OCI-LY1 (cell line): ENCODE results near the gene NOXRED1.

Experiments used
- H2AFZ ChIP-seq: fragments of 200-600 bp; sonication (generic), shearing (Covaris generic); 2 replicates; pipeline ENCODE4 v1.6.0; 2014; ENCODE audit warnings: antibody characterized with exemption, mild to moderate bottlenecking, low read length
- H3F3A ChIP-seq: fragments of 200-600 bp; sonication (generic), shearing (Covaris generic); 2 replicates; pipeline ENCODE4 v1.6.0; 2014; ENCODE audit warnings: mild to moderate bottlenecking, antibody characterized with exemption, low read length, moderate library complexity; ENCODE audit not compliant: insufficient read depth
- H3K27ac ChIP-seq: fragments of 200-600 bp; sonication (generic); 2 replicates; pipeline ENCODE4 v1.5.1; 2014; ENCODE audit warnings: low read length, mixed run types, mild to moderate bottlenecking, low read depth; ENCODE audit not compliant: poor library complexity, severe bottlenecking
- H3K27me3 ChIP-seq: fragments of 200-600 bp; sonication (generic); 2 replicates; pipeline ENCODE4 v1.6.0; 2014; ENCODE audit warnings: antibody characterized with exemption, mild to moderate bottlenecking, low read length, moderate library complexity; ENCODE audit not compliant: insufficient read depth
- H3K36me3 ChIP-seq: fragments of 200-600 bp; sonication (generic); 2 replicates; pipeline ENCODE4 v1.6.1; 2014; ENCODE audit warnings: mild to moderate bottlenecking, antibody characterized with exemption, low read length, moderate library complexity, mixed read lengths; ENCODE audit not compliant: insufficient read depth
- H3K4me1 ChIP-seq: fragments of 200-600 bp; sonication (generic); 2 replicates; pipeline ENCODE4 v1.5.1; 2014; ENCODE audit warnings: mild to moderate bottlenecking, low read length, moderate library complexity; ENCODE audit not compliant: insufficient read depth, severe bottlenecking
- H3K4me2 ChIP-seq: fragments of 200-600 bp; sonication (generic), shearing (Covaris generic); 2 replicates; pipeline ENCODE4 v1.6.1; 2014; ENCODE audit warnings: low read length
- H3K4me3 ChIP-seq: fragments of 200-600 bp; sonication (generic); 2 replicates; pipeline ENCODE4 v1.5.1; 2014; ENCODE audit warnings: low read length, low read depth, mild to moderate bottlenecking, mixed read lengths; ENCODE audit not compliant: poor library complexity, severe bottlenecking
- H3K79me2 ChIP-seq: fragments of 200-600 bp; shearing (Covaris generic); 2 replicates; pipeline ENCODE4 v1.6.1; 2016; ENCODE audit warnings: mixed run types, low read length, mixed read lengths; ENCODE audit not compliant: insufficient read depth
- H3K9ac ChIP-seq: fragments of 200-600 bp; sonication (generic), shearing (Covaris generic); 2 replicates; pipeline ENCODE4 v1.6.1; 2014; ENCODE audit warnings: mild to moderate bottlenecking, low read length, mixed read lengths
- H3K9me2 ChIP-seq: fragments of 200-600 bp; sonication (generic), shearing (Covaris generic); 2 replicates; pipeline ENCODE4 v1.6.1; 2014; ENCODE audit warnings: low read depth, mild to moderate bottlenecking, low read length, mixed read lengths
- H3K9me3 ChIP-seq: fragments of 200-600 bp; shearing (Covaris generic); 2 replicates; pipeline ENCODE4 v1.6.1; 2014; ENCODE audit warnings: low read length, mixed read lengths
- H4K20me1 ChIP-seq: fragments of 200-600 bp; sonication (generic), shearing (Covaris generic); 2 replicates; pipeline ENCODE4 v1.6.0; 2016; ENCODE audit warnings: mild to moderate bottlenecking, low read length; ENCODE audit not compliant: insufficient read depth
- CTCF ChIP-seq: fragments of 200-600 bp; sonication (generic), shearing (Covaris generic); IDR thresholded peaks from 2 replicates; pipeline ENCODE4 v1.5.1; 2017; ENCODE audit warnings: mild to moderate bottlenecking, antibody characterized with exemption, low read length, moderate library complexity, mixed read lengths
- EZH2 ChIP-seq: fragments of 200-600 bp; sonication (generic), shearing (Covaris generic); IDR thresholded peaks from 2 replicates; pipeline ENCODE4 v1.8.0; 2017; ENCODE audit warnings: borderline replicate concordance, mixed run types, mild to moderate bottlenecking, antibody characterized with exemption, low read length, moderate library complexity, mixed read lengths

NOXRED1 gene

GRCh38 chr14:77436042-77436441 is 12.7 kb upstream of the NOXRED1 start:
- no peak overlapping the region for H3K27ac ChIP-seq
- H3K9me2 ChIP-seq: no peaks in the 10 kb centered on the region
- H3F3A ChIP-seq: no peaks in the 10 kb centered on the region
- H3K9ac ChIP-seq: no peak overlapping the region
- H3K9me3 ChIP-seq: no peaks in the 10 kb centered on the region
- H3K4me3 ChIP-seq: no peak overlapping the region
- H2AFZ ChIP-seq: no peak overlapping the region
- H3K4me1 ChIP-seq: no peaks in the 10 kb centered on the region
- no peaks in the 10 kb centered on the region for H4K20me1 ChIP-seq
- no peak for TF ChIP-seq CTCF
- TF ChIP-seq EZH2: no peak
- H3K4me2 ChIP-seq: no peak overlapping the region
- H3K27me3 ChIP-seq: no peaks in the 10 kb centered on the region
- H3K79me2 ChIP-seq: no peaks in the 10 kb centered on the region
- H3K36me3 ChIP-seq: peaks cover 68% of the 10 kb centered on the region

DNA sequence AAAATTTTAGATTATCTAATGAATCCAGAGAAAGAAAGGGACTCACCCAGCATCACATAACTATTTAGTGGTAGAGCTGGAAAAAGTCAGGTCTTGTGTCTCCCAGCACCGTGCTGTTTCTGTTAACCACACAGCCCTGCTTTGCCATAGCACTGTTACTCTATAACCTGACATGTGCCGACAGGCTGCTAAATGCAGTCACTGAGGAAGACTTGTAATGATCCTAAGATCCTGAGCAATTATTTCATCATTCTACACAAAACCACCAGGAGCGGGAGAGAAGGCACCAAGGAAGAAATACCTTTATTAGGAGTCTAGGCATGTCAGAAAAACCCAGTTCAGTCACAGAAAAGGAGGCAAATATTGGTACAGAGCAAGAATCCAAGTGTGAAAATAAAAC is 3.1 kb upstream of the NOXRED1 start:
- no peaks in the 10 kb centered on the region for H4K20me1 ChIP-seq
- H3K27ac ChIP-seq: no peak overlapping the region
- no peaks in the 10 kb centered on the region for H3K79me2 ChIP-seq
- H3K4me2 ChIP-seq: no peak overlapping the region
- no peak overlapping the region for H3K4me3 ChIP-seq
- H3K9ac ChIP-seq: no peak overlapping the region
- no peaks in the 10 kb centered on the region for H3K9me3 ChIP-seq
- H3F3A ChIP-seq: no peaks in the 10 kb centered on the region
- no peaks in the 10 kb centered on the region for H3K27me3 ChIP-seq
- no peak overlapping the region for H2AFZ ChIP-seq
- TF ChIP-seq EZH2: no peak
- H3K9me2 ChIP-seq: no peaks in the 10 kb centered on the region
- peaks cover 91% of the 10 kb centered on the region for H3K36me3 ChIP-seq
- no peaks in the 10 kb centered on the region for H3K4me1 ChIP-seq

GRCh38 chr14:77424862-77425261 is 1.5 kb upstream of the NOXRED1 start:
- H3K9me2 ChIP-seq: no peaks in the 10 kb centered on the region
- H3K4me1 ChIP-seq: no peaks in the 10 kb centered on the region
- H3K27me3 ChIP-seq: no peaks in the 10 kb centered on the region
- no peak overlapping the region for H3K9ac ChIP-seq
- no peak overlapping the region for H3K4me3 ChIP-seq
- no peak overlapping the region for H3K4me2 ChIP-seq
- H3K36me3 ChIP-seq: peaks cover 80% of the 10 kb centered on the region
- no peak overlapping the region for H3K27ac ChIP-seq
- H3F3A ChIP-seq: no peaks in the 10 kb centered on the region
- no peaks in the 10 kb centered on the region for H4K20me1 ChIP-seq
- H2AFZ ChIP-seq: no peak overlapping the region
- H3K9me3 ChIP-seq: peaks cover under 1% of the 10 kb centered on the region; the same call in 1 of the 2 replicates
- no peaks in the 10 kb centered on the region for H3K79me2 ChIP-seq
- TF ChIP-seq EZH2 (no peak), CTCF (no peak)

DNA sequence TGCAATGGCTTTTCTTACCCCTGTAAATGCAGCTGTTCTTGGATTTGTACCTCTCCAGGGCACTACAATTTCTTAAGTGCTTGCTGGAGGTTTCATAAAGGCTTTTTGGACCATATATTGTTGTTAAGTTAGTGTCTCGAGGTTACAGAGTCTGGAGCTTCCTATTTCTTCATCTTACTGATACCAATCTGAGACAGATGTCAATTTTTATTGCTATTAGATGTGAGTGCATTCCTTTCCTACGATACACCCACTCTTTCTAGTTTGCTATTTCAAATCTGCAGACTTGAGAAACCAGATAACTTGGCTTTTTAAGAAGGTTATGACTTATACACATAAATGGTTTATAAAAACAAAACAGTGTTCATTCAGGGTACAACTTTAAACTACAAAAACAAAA is 2.1 kb downstream of the NOXRED1 start:
- Histone ChIP-seq H3K4me1 (no peaks in the 10 kb centered on the region), H2AFZ (no peak overlapping the region)
- TF ChIP-seq CTCF (no peak), EZH2 (no peak)

More for the DNA sequence above, 2.1 kb downstream of the NOXRED1 start:
- H3K9me2 ChIP-seq: no peaks in the 10 kb centered on the region
- peaks cover 44% of the 10 kb centered on the region for H3K36me3 ChIP-seq
- no peaks in the 10 kb centered on the region for H3F3A ChIP-seq
- H4K20me1 ChIP-seq: no peaks in the 10 kb centered on the region
- H3K9ac ChIP-seq: no peak overlapping the region
- no peak overlapping the region for H3K4me2 ChIP-seq
- H3K4me3 ChIP-seq: no peak overlapping the region
- H3K79me2 ChIP-seq: no peaks in the 10 kb centered on the region
- peaks cover 5% of the 10 kb centered on the region; the same call in 1 of the 2 replicates for H3K9me3 ChIP-seq
- H3K27me3 ChIP-seq: no peaks in the 10 kb centered on the region
- H3K27ac ChIP-seq: no peak overlapping the region
